ENCODE data around the gene MXI1. TPM values are rescaled to one million over a fixed set of nuclear protein-coding genes. Genes with fewer than 3 reads are reported as not detected.
"Not testable (repeated sequence)": the region's sequence is repeated elsewhere in the genome, so short reads cannot be mapped to it uniquely, and the experiment has no call there.

Gene MXI1
- polyA plus RNA-seq, 1 donor, result 25.3 TPM

GRCh38 chr10:110181911-110182310 is 25.5 kb upstream of the MXI1 start:
- DNase-seq, result no peak

GRCh38 chr10:110184398-110184797 is 23.0 kb upstream of the MXI1 start:
- DNase-seq, result no peak

GRCh38 chr10:110185646-110186182 is 21.7 kb upstream of the MXI1 start:
- not testable (repeated sequence) for DNase-seq

- DNase-seq, result no peak
These were observed 17.2 kb upstream of the MXI1 start for GRCh38 chr10:110190170-110190569.

GRCh38 chr10:110192552-110192951 is 14.9 kb upstream of the MXI1 start:
- no peak for DNase-seq

- no peak for DNase-seq
These were observed 6.9 kb upstream of the MXI1 start for GRCh38 chr10:110200503-110200902.

GRCh38 chr10:110201046-110201445 is 6.4 kb upstream of the MXI1 start:
- DNase-seq, result not testable (repeated sequence)

GRCh38 chr10:110203500-110204455 is 3.6 kb upstream of the MXI1 start:
- no peak for DNase-seq

- DNase-seq, result no peak
These were observed 2.2 kb upstream of the MXI1 start for GRCh38 chr10:110205051-110205675.

- DNase-seq, result peak; percentile 76
These were observed 604 bp downstream of the MXI1 start for GRCh38 chr10:110207805-110208613.

GRCh38 chr10:110208614-110209453 is 1.4 kb downstream of the MXI1 start:
- DNase-seq, result peak; percentile 53

- DNase-seq, result no peak
These were observed 2.1 kb downstream of the MXI1 start for GRCh38 chr10:110209454-110209925.

GRCh38 chr10:110209926-110210673 is 2.7 kb downstream of the MXI1 start:
- no peak for DNase-seq

GRCh38 chr10:110210674-110211464 is 3.5 kb downstream of the MXI1 start:
- peak; percentile 96 for DNase-seq

GRCh38 chr10:110211465-110211843 is 4.0 kb downstream of the MXI1 start:
- no peak for DNase-seq

- no peak for DNase-seq
These were observed 5.0 kb downstream of the MXI1 start for GRCh38 chr10:110212119-110213006.

GRCh38 chr10:110214371-110214826 is 7.0 kb downstream of the MXI1 start:
- DNase-seq, result no peak

GRCh38 chr10:110215286-110216170 is 8.1 kb downstream of the MXI1 start:
- no peak for DNase-seq
